PFSK-1 (cell line): Measurements from ENCODE around the gene ADAMTS15.

Experiments
- POLR2AphosphoS5 ChIP-seq: IDR thresholded peaks from 2 replicates; pipeline ENCODE4 v1.6.1; 2012; ENCODE audit warnings: low read depth, mild to moderate bottlenecking, control low read depth, low read length, moderate library complexity
- SIN3A ChIP-seq: IDR thresholded peaks from 2 replicates; pipeline ENCODE4 v1.6.1; 2012; ENCODE audit warnings: mild to moderate bottlenecking, low read length, moderate library complexity, borderline replicate concordance; ENCODE audit not compliant: insufficient read depth
- TAF1 ChIP-seq: IDR thresholded peaks from 2 replicates; pipeline ENCODE4 v1.6.1; 2012; ENCODE audit warnings: low read length, control low read depth, borderline replicate concordance; ENCODE audit not compliant: insufficient read depth
- TF ChIP-seq, protein P1 (sequence below), 2 experiments: IDR thresholded peaks; 2 replicates each; pipeline versions ENCODE4 v1.6.1 to v1.8.0; 2011 to 2012; ENCODE audit warnings: low read depth in 2 of 2, low read length in 2 of 2, control low read depth in 1 of 2, inconsistent platforms in 1 of 2, mild to moderate bottlenecking in 1 of 2, moderate library complexity in 1 of 2; ENCODE audit not compliant: insufficient read depth in 1 of 2

- TF ChIP-seq SIN3A (no peak), POLR2AphosphoS5 (no peak), TAF1 (no peak)
- TF ChIP-seq, protein P1, sequence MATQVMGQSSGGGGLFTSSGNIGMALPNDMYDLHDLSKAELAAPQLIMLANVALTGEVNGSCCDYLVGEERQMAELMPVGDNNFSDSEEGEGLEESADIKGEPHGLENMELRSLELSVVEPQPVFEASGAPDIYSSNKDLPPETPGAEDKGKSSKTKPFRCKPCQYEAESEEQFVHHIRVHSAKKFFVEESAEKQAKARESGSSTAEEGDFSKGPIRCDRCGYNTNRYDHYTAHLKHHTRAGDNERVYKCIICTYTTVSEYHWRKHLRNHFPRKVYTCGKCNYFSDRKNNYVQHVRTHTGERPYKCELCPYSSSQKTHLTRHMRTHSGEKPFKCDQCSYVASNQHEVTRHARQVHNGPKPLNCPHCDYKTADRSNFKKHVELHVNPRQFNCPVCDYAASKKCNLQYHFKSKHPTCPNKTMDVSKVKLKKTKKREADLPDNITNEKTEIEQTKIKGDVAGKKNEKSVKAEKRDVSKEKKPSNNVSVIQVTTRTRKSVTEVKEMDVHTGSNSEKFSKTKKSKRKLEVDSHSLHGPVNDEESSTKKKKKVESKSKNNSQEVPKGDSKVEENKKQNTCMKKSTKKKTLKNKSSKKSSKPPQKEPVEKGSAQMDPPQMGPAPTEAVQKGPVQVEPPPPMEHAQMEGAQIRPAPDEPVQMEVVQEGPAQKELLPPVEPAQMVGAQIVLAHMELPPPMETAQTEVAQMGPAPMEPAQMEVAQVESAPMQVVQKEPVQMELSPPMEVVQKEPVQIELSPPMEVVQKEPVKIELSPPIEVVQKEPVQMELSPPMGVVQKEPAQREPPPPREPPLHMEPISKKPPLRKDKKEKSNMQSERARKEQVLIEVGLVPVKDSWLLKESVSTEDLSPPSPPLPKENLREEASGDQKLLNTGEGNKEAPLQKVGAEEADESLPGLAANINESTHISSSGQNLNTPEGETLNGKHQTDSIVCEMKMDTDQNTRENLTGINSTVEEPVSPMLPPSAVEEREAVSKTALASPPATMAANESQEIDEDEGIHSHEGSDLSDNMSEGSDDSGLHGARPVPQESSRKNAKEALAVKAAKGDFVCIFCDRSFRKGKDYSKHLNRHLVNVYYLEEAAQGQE (IDR thresholded peaks at IDR 0.05; ENCODE audit: insufficient read depth in 1 of 2, low read depth in 2 of 2, low read length in 2 of 2), result no peak
Observed at GRCh38 chr11:130498181-130498580, 49.7 kb downstream of the ADAMTS15 start.
